Caco-2 (cell line): ENCODE measurements around the gene PIP4P1. TPM values are rescaled to one million over a fixed set of nuclear protein-coding genes. Genes with fewer than 3 reads are reported as not detected.

Experiments
- BruUV-seq: library from RNA; stranded (reverse); fragments of 400-500 nt; replicated peaks from 2 replicates; lab custom pipeline; 2021; lab: Mats Ljungman, UMichigan
- CTCF ChIA-PET: fragments of 300-600 bp; sonication (Branson Sonifier 250); formaldehyde crosslinking; loops from one replicate; lab custom pipeline; 2022; ENCODE audit warnings: antibody characterized with exemption; lab: Charles Lee
- POLR2A ChIA-PET: fragments of 300-600 bp; sonication (Branson Sonifier 250); formaldehyde crosslinking; loops from one replicate; lab custom pipeline; 2022; ENCODE audit warnings: antibody characterized with exemption; lab: Charles Lee
- DNase-seq, 2 experiments: peaks; one replicate each; pipeline versions ENCODE4 v3.0.0 to v3.0.0-alpha.2; 2020 to 2022
- H3K27me3 ChIP-seq: replicated peaks from 2 replicates; pipeline ENCODE4 v1.6.0; 2011; ENCODE audit warnings: low read length; ENCODE audit not compliant: control insufficient read depth, insufficient read depth
- H3K36me3 ChIP-seq: 2 replicates; pipeline ENCODE4 v1.5.1; 2011; ENCODE audit warnings: low read length; ENCODE audit not compliant: control insufficient read depth, insufficient read depth
- H3K4me1 ChIP-seq: fragments of 250-450 bp; sonication (Bioruptor Pico); 2 replicates; pipeline ENCODE4 v1.5.1; 2020; ENCODE audit warnings: mild to moderate bottlenecking
- H3K4me3 ChIP-seq: 2 replicates; pipeline ENCODE4 v1.5.1; 2011; ENCODE audit warnings: low read depth, mild to moderate bottlenecking, control low read depth, low read length
- H3K9me3 ChIP-seq: fragments of 250-450 bp; sonication (Bioruptor Pico); 2 replicates; pipeline ENCODE4 v1.5.1; 2020; ENCODE audit warnings: mild to moderate bottlenecking, moderate library complexity
- H3K27ac Mint-ChIP-seq: one replicate; pipeline ENCODE4 v1.8.0; 2022; ENCODE audit warnings: mixed read lengths; ENCODE audit not compliant: unreplicated experiment
- H3K27me3 Mint-ChIP-seq: one replicate; pipeline ENCODE4 v1.8.0; 2022; ENCODE audit warnings: mixed read lengths; ENCODE audit not compliant: insufficient read depth, unreplicated experiment
- H3K36me3 Mint-ChIP-seq: one replicate; pipeline ENCODE4 v1.8.0; 2022; ENCODE audit warnings: mild to moderate bottlenecking, mixed read lengths; ENCODE audit not compliant: insufficient read depth, unreplicated experiment
- H3K4me1 Mint-ChIP-seq: one replicate; pipeline ENCODE4 v1.8.0; 2022; ENCODE audit warnings: low read depth, mixed read lengths; ENCODE audit not compliant: unreplicated experiment
- H3K4me3 Mint-ChIP-seq: one replicate; pipeline ENCODE4 v1.8.0; 2022; ENCODE audit warnings: mild to moderate bottlenecking, moderate library complexity, mixed read lengths; ENCODE audit not compliant: unreplicated experiment
- H3K9me3 Mint-ChIP-seq: one replicate; pipeline ENCODE4 v1.8.0; 2022; ENCODE audit warnings: mixed read lengths; ENCODE audit not compliant: unreplicated experiment
- intact Hi-C: fragments of 100-400 bp; cut with micrococcal nuclease; formaldehyde crosslinking; loops from one replicate; pipeline ENCODE4 v1.10.0; 2022; ENCODE audit not compliant: unreplicated experiment
- total RNA-seq: library from RNA; stranded (reverse); gene quantifications from 2 replicates; pipeline ENCODE4 v1.2.3, GENCODE V29; 2022
- TF ChIP-seq, protein P1 (sequence below), 2 experiments: fragments of 200-600 bp in 1 of 2; IDR thresholded peaks; 1 replicate in 1 of 2; 2 replicates in 1 of 2; pipeline versions ENCODE4 v1.5.1 to v1.8.0; 2011 to 2022; ENCODE audit warnings: antibody characterized with exemption in 1 of 2, control low read depth in 1 of 2, inconsistent platforms in 1 of 2, low read depth in 1 of 2, low read length in 1 of 2, mild to moderate bottlenecking in 1 of 2, moderate library complexity in 1 of 2; ENCODE audit not compliant: insufficient read depth in 1 of 2, severe bottlenecking in 1 of 2, unreplicated experiment in 1 of 2

Gene PIP4P1
- total RNA-seq, 1 experiment from 2014 or later, result 46.2 TPM

DNA sequence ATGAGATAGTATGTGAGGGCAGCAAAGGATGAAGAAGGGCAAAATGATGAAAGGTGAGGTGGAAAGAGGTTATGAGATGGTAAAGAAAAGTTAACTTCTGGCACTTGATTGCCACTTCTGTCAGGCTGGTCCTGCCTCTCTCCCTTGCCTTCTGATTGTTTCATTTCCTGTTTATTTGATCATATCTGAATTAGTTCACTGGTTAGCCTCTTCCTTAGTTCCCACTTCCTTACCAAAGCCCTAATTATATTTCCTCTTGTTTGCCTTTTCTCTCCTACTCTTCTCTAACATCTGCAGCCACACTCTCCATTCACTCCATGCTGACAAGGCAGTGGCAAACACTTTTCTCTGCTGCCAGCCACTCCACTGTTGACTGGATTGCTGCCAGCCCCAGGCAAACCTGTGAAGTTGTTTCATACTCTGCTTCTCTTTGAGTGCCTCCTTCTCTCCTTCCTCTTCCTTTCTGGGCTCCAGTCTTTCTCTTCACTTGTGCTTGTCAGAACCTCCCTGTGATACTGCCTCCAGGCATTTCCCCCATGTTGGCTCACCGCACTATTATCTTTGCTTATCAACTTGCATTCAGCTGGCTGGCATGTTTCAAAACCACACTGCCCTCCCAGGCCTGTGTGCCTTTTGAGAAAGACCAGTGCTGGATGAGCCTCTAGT is 16.1 kb upstream of the PIP4P1 start:
- intact Hi-C loops, result no loop called here
- DNase-seq, result no peak
- no peaks in the 10 kb centered on the region; the same call in 1 of the 2 replicates for H3K4me1 ChIP-seq
- no TSS peak for BruUV-seq
- CTCF ChIA-PET, result no interaction called here
- no peaks in the 10 kb centered on the region for H3K9me3 ChIP-seq
- H3K27me3 Mint-ChIP-seq, result no peaks in the 10 kb centered on the region
- H3K4me1 Mint-ChIP-seq, result peaks cover 14% of the 10 kb centered on the region
- peaks cover 58% of the 10 kb centered on the region for H3K36me3 Mint-ChIP-seq
- no peaks in the 10 kb centered on the region; the same call in 1 of the 2 replicates for H3K36me3 ChIP-seq
- TF ChIP-seq, protein P1, sequence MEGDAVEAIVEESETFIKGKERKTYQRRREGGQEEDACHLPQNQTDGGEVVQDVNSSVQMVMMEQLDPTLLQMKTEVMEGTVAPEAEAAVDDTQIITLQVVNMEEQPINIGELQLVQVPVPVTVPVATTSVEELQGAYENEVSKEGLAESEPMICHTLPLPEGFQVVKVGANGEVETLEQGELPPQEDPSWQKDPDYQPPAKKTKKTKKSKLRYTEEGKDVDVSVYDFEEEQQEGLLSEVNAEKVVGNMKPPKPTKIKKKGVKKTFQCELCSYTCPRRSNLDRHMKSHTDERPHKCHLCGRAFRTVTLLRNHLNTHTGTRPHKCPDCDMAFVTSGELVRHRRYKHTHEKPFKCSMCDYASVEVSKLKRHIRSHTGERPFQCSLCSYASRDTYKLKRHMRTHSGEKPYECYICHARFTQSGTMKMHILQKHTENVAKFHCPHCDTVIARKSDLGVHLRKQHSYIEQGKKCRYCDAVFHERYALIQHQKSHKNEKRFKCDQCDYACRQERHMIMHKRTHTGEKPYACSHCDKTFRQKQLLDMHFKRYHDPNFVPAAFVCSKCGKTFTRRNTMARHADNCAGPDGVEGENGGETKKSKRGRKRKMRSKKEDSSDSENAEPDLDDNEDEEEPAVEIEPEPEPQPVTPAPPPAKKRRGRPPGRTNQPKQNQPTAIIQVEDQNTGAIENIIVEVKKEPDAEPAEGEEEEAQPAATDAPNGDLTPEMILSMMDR (IDR thresholded peaks at IDR 0.05; ENCODE audit: insufficient read depth in 1 of 2, low read depth in 1 of 2, low read length in 1 of 2, severe bottlenecking in 1 of 2, unreplicated experiment in 1 of 2), result no peak
- POLR2A ChIA-PET, result interaction anchor here (1.1 kb wide), 1 partner anchor 8 kb away, joined by 3 read pairs; no protein-coding TSS in a partner anchor
- H3K4me3 ChIP-seq, result no peak overlapping the region
- no peaks in the 10 kb centered on the region for H3K27me3 ChIP-seq
- H3K9me3 Mint-ChIP-seq, result no peaks in the 10 kb centered on the region
- no peak overlapping the region for H3K4me3 Mint-ChIP-seq
- no peak overlapping the region for H3K27ac Mint-ChIP-seq

DNA sequence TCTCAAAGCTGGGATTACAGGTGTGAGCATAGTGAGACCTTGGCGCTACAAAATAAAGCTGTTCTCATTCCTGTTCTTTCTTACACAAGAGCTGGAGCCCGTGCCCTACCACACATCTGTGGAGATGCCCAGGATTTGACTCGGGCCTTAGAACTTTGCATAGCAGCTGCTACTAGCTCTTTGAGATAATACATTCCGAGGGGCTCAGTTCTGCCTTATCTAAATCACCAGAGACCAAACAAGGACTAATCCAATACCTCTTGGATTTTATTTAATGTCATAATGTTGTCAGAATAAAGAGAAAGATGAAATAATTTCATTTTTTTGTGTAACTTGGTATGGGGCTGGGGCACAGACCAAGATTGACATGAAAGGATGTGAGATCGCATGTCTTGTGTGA is 15.5 kb upstream of the PIP4P1 start:
- no peaks in the 10 kb centered on the region for H3K27me3 ChIP-seq
- Mint-ChIP-seq H3K27me3 (no peaks in the 10 kb centered on the region), H3K9me3 (no peaks in the 10 kb centered on the region), H3K27ac (no peak overlapping the region), H3K4me1 (peaks cover 20% of the 10 kb centered on the region), H3K4me3 (no peak overlapping the region), H3K36me3 (peaks cover 64% of the 10 kb centered on the region)
- no peak overlapping the region for H3K4me3 ChIP-seq
- no TSS peak for BruUV-seq
- ChIA-PET CTCF (no interaction called here), POLR2A (no interaction called here)
- intact Hi-C loops, result no loop called here
- DNase-seq, result no peak
- peaks cover 1% of the 10 kb centered on the region; the same call in 1 of the 2 replicates for H3K4me1 ChIP-seq
- TF ChIP-seq, protein P1 (IDR thresholded peaks at IDR 0.05; ENCODE audit: insufficient read depth in 1 of 2, low read depth in 1 of 2, low read length in 1 of 2, severe bottlenecking in 1 of 2, unreplicated experiment in 1 of 2), result no peak
- H3K9me3 ChIP-seq, result no peaks in the 10 kb centered on the region
- H3K36me3 ChIP-seq, result no peaks in the 10 kb centered on the region; the same call in 1 of the 2 replicates

DNA sequence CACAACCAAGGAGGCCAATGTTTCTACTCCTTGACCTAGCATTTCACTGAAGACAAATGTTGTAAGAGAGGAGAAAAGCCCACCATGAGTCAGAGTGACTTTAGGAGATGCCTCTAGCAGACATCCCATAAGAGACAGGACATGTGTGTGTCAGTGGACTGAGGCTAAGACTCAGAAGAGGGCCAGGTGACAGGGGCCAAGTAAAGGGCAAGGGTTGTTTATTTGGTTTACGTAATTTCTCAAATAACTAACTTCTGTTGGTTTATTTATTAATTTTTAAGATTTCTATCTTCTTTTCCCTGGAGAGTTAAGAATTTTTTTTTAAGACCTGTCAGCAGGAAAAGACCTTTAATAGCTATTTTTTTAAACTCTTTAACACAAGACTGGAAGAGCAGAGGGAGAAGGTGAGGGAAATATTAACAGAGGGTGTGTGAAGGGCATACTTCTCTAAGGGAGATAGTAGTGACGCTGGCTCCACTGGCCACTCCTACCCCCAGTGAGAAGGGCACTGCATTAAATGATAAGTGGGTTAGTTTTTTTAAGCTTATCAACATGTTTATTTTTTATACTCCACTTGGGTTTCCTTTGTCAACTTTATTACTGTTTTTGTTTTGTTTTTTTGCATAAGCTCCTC is 11.4 kb upstream of the PIP4P1 start:
- H3K4me1 ChIP-seq, result peaks cover 9% of the 10 kb centered on the region
- DNase-seq, result no peak
- Mint-ChIP-seq H3K9me3 (no peaks in the 10 kb centered on the region), H3K36me3 (peaks cover 82% of the 10 kb centered on the region), H3K27me3 (no peaks in the 10 kb centered on the region), H3K4me1 (peaks cover 28% of the 10 kb centered on the region), H3K4me3 (no peak overlapping the region), H3K27ac (no peak overlapping the region)
- POLR2A ChIA-PET, result interaction anchor here (0.6 to 1.0 kb wide), 3 partner anchors 9 to 18 kb away, joined by 3 to 8 read pairs (median 3); partner anchors contain the start of genes APEX1, OSGEP and PIP4P1
- BruUV-seq, result no TSS peak
- H3K27me3 ChIP-seq, result no peaks in the 10 kb centered on the region
- intact Hi-C loops, result no loop called here
- no peaks in the 10 kb centered on the region; the same call in 1 of the 2 replicates for H3K36me3 ChIP-seq
- no peaks in the 10 kb centered on the region for H3K9me3 ChIP-seq
- no peak overlapping the region for H3K4me3 ChIP-seq
- CTCF ChIA-PET, result no interaction called here
- TF ChIP-seq, protein P1 (IDR thresholded peaks at IDR 0.05; ENCODE audit: insufficient read depth in 1 of 2, low read depth in 1 of 2, low read length in 1 of 2, severe bottlenecking in 1 of 2, unreplicated experiment in 1 of 2), result no peak
